GM11168 (cell line): ENCODE results near the gene RNU5B-1.

Experiments used
- in situ Hi-C: fragments of 300-500 bp; cut with MboI; formaldehyde crosslinking; loops from one replicate; pipeline ENCODE4 v1.12.0; 2022; ENCODE audit warnings: low sequenced_read_pairs; ENCODE audit not compliant: unreplicated experiment

Gene RNU5B-1

DNA sequence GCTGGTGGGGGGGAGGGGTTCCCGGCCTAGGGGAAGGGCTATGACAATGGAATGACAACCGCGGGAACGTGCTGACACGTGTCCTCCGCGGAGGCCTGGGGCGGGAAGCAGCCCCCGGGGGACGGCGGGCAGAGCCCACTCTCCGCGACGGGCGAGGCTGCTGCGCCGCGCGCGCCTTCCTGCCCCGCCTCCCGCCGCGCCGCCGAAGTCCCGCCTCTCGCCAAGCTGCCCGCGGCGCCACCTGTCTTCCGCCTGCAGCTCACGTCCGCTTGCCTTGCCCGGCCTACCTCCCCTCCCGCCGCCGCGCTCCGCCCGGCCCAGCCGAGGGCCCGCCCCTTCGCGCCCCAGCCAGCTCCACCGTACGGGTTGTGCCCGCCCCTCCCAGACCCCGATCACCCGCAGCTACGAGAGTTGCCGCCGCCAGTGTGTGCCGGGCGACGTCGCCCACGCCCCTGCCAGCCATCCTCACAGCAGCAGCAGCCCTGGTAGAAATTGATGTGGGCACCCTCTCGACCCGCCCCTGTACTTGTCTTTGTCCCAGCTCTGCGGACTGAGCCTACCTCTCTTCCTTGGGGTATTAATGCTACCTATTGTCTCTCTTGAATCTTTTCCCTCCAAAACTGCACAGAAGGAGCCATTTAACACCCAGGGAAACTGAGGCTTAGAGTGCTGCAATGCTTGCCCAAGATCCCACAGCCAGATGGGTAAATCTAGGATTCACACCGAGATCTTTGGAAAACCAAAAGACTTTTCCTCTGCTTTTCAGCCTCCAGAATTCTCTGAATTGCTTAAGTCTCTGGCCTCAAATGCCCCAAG lies 17.6 kb upstream of the RNU5B-1 start, which contains the start of gene PARP16:
TSS of gene PARP16 (minus strand) at position 180 of the 816 bp plus-strand sequence. CDS start 457 bp downstream, outside the sequence.
- in situ Hi-C loops, result no loop called here

GRCh38 chr15:65287520-65287855 lies 17.0 kb upstream of the RNU5B-1 start:
- in situ Hi-C loops, result no loop called here

GRCh38 chr15:65289261-65289854 lies 15.1 kb upstream of the RNU5B-1 start:
- in situ Hi-C loops, result no loop called here

DNA sequence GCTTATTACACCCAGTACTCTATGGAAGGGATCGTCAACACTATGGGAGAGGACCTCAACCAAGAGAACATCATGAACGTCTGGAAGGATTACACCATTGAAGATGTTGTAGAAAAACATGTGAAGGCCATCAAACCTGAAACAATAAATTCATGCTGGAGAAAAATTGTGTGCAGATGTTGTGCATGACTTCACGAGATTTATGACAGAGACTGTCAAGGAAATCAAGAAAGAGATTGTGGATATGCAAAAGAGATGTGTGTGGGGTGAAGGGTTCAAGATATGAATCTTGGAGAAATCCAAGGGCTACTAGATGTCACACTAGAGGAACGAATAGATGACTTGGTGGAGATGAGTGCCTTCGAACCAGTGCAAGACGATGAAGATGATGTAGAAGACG lies 14.2 kb upstream of the RNU5B-1 start:
- in situ Hi-C loops, result no loop called here

DNA sequence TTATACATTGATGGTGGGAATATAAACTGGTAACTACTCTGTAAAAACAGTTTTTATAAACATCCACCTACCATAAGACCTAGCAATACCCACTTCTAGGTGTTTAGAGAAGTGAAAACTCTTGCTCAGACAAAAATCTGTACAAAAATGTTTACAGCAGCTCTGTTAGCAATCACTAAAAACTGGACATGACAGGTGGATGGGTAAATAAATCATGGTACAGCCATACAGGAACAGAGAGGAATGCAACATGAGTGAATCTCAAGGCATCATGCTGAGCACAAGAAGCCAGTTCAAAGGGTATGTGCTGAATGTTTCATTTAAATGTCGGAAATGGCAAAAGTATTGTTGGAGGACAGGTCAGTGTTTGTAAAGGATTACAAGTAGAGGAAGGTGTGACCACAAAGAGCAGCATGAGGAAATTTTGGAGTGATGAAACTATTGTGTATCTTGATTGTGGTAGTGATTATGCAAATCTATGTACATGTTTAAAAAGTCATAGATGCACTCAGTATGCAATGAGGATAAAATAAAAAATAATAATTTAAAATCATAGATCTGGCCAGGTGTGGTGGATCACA lies 11.4 kb upstream of the RNU5B-1 start:
- in situ Hi-C loops, result no loop called here

GRCh38 chr15:65298731-65299130 lies 5.7 kb upstream of the RNU5B-1 start:
- in situ Hi-C loops, result no loop called here

- in situ Hi-C loops, result no loop called here
Measured at GRCh38 chr15:65300924-65301441, 3.5 kb upstream of the RNU5B-1 start.

DNA sequence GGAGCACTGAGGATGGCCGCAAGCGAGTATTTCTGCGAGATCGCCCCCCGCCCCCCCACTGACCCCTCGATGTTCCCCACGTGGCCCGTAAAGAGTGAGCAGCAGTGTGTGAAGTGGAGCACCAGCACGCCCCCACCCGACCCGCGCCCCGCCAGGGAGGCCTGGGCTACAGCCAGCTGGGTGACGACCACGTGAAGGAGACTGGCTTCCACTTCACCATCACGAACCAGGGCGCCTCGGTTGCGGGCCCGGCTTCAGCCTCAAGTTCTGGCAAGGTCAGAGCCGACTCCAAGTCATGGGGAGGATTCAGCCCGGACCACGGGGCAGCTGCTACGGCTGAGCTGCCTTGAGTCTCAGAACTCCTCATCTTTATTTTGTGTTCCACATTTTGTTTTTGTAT lies 2.4 kb upstream of the RNU5B-1 start:
- in situ Hi-C loops, result no loop called here

GRCh38 chr15:65303687-65304380 lies 643 bp upstream of the RNU5B-1 start:
- in situ Hi-C loops, result no loop called here

DNA sequence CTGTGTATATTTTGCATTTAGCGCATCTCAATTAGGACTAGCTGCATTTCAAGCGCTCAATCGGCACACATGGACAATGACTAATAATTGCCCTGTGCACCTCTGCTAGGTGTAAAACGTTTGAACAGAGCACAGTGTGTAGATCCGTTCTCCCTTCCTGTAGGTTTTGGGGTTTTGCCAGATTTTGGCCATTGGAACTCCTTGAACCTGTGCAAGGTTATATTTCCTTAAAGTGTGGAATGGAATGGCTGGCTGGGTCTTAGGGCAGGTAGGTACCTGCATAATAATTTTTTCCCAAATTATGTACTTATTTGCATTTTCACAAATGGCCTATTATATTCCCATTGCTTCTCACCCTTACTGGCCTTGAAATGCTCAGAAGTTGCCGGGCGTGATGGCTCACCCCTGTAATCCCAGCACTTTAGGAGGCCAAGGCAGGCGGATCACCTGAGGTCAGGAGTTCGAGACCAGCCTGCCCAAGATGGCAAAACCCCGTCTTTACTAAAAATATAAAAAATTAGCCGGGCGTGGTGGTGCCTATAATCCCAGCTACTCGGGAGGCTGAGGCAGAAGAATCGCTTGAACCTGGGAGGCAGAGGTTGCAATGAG lies 777 bp downstream of the RNU5B-1 start:
- in situ Hi-C loops, result no loop called here

DNA sequence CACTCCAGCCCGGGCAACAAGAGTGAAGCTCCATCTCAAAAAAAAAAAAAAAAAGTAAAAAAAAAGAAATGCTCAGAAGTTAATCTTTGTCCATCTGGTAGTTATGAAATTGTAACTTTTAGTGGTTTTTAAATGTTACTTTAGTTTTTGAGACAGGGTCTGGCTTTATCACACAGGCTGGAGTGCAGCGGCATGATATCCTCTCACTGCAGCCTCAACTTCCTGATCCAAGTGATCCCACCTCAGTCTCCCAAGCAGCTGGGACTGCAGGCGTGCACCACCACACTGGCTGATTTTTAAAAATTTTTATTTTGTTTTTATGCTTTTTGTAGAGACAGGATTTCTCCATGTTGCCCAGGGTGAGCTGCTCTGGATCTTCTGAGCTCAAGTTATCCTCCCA lies 1.3 kb downstream of the RNU5B-1 start:
- in situ Hi-C loops, result no loop called here

- in situ Hi-C loops, result no loop called here
Measured at GRCh38 chr15:65306551-65306950, 2.1 kb downstream of the RNU5B-1 start.

GRCh38 chr15:65307978-65308377 lies 3.5 kb downstream of the RNU5B-1 start:
- in situ Hi-C loops, result no loop called here

GRCh38 chr15:65309882-65310418 lies 5.5 kb downstream of the RNU5B-1 start:
- in situ Hi-C loops, result loop anchor here (10.0 kb wide), 1 partner anchor 75 kb away; no protein-coding TSS in a partner anchor

GRCh38 chr15:65310431-65311137 lies 6.1 kb downstream of the RNU5B-1 start:
- in situ Hi-C loops, result loop anchor here (10.0 kb wide), 1 partner anchor 74 kb away; no protein-coding TSS in a partner anchor

- in situ Hi-C loops, result loop anchor here (10.0 kb wide), 1 partner anchor 73 kb away; no protein-coding TSS in a partner anchor
Measured at GRCh38 chr15:65311760-65312159, 7.3 kb downstream of the RNU5B-1 start.

GRCh38 chr15:65312400-65312916 lies 8.0 kb downstream of the RNU5B-1 start:
- in situ Hi-C loops, result loop anchor here (10.0 kb wide), 1 partner anchor 72 kb away; no protein-coding TSS in a partner anchor

DNA sequence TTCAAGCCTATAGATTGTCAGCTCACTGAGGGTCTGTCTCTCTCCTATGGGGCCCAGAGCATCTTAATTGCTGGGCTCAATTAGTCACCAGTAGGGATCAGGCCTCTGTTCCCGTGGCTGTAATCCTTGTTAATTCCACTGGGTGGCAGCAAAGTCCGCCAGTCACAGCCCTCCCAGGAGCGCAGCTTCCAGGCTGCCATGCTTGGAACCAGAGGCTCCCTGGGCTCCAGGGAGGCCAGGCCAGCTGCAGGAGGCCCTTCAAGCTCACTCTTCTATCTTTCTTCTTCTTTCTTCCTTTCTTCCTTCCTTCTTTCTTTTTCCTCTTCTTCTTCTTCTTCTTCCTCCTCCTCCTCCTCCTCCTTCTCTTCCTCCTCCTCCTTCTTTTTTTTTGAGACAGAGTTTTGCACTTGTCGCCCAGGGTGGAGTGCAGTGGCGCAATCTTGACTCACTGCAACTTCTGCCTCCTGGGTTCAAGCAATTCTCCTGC lies 14.4 kb downstream of the RNU5B-1 start:
- in situ Hi-C loops, result loop anchor here (10.0 kb wide), 1 partner anchor 66 kb away; no protein-coding TSS in a partner anchor

GRCh38 chr15:65323071-65323511 lies 18.6 kb downstream of the RNU5B-1 start:
- in situ Hi-C loops, result no loop called here
